H1 (cell line): ENCODE measurements around the gene SOCS6. TPM values are rescaled to one million over a fixed set of nuclear protein-coding genes. Genes with fewer than 3 reads are reported as not detected.

Experiments used
- RAD21 ChIP-seq, 2 experiments: IDR thresholded peaks in 1 of 2; conservative IDR thresholded peaks in 1 of 2; 2 replicates each; pipeline ENCODE4 v1.6.1; 2011; ENCODE audit warnings: low read depth in 2 of 2, low read length in 2 of 2, improper control_type of control experiment in 1 of 2, inconsistent platforms in 1 of 2, mild to moderate bottlenecking in 1 of 2, moderate library complexity in 1 of 2
- SIN3A ChIP-seq, 2 experiments: IDR thresholded peaks in 1 of 2; conservative IDR thresholded peaks in 1 of 2; 2 replicates each; pipeline ENCODE4 v1.6.1; 2011 to 2012; ENCODE audit warnings: low read length in 2 of 2, improper control_type of control experiment in 1 of 2, low read depth in 1 of 2, mild to moderate bottlenecking in 1 of 2
- polyA plus RNA-seq, 7 experiments: library from polyadenylated mRNA; depleted of rRNA in 3 of 7; stranded (reverse) in 5 of 7; unstranded in 2 of 7; fragments of >200 nt in 5 of 7; fragments of 200-250 nt in 2 of 7; gene quantifications; 1 replicate in 5 of 7; 2 replicates in 1 of 7; 4 replicates in 1 of 7; pipeline versions ENCODE4 v1.2.1 to v1.2.3, GENCODE V29; 2011 to 2013; ENCODE audit warnings: missing spikeins in 2 of 7, mixed read lengths in 2 of 7
- total RNA-seq: library from RNA; stranded (reverse); fragmentation: NEBNext Ultra II Directional; extraction: Animal tissue kit (Norgen Biotek cat#: 25700); gene quantifications from 2 replicates; pipeline ENCODE4 v1.2.1, GENCODE V29; 2021

The SOCS6 gene
- total and polyA plus RNA-seq, 2 of the 8 experiments (the other 6 are each of a cell fraction or from before 2014, with no cell fraction given): 9.1 to 22.9 TPM

- TF ChIP-seq RAD21 (IDR thresholded peaks at IDR 0.05 in 1 of 2, conservative IDR thresholded peaks at IDR 0.05 in 1 of 2; ENCODE audit: low read depth in 2 of 2, low read length in 2 of 2): no peak
- TF ChIP-seq SIN3A (conservative IDR thresholded peaks at IDR 0.05 in 1 of 2, IDR thresholded peaks at IDR 0.05 in 1 of 2; ENCODE audit: low read depth in 1 of 2, low read length in 2 of 2): no peak
Observed at GRCh38 chr18:70276416-70277191, 12.2 kb upstream of the SOCS6 start (continued).
